ENCODE data around the gene TAF3. TPM values are rescaled to one million over a fixed set of nuclear protein-coding genes. Genes with fewer than 3 reads are reported as not detected.
"Not testable (repeated sequence)": the region's sequence is repeated elsewhere in the genome, so short reads cannot be mapped to it uniquely, and the experiment has no call there.

Gene TAF3
- total and polyA plus RNA-seq, 4 donors: 3.4 to 7.0 (median 5.0) TPM

DNA sequence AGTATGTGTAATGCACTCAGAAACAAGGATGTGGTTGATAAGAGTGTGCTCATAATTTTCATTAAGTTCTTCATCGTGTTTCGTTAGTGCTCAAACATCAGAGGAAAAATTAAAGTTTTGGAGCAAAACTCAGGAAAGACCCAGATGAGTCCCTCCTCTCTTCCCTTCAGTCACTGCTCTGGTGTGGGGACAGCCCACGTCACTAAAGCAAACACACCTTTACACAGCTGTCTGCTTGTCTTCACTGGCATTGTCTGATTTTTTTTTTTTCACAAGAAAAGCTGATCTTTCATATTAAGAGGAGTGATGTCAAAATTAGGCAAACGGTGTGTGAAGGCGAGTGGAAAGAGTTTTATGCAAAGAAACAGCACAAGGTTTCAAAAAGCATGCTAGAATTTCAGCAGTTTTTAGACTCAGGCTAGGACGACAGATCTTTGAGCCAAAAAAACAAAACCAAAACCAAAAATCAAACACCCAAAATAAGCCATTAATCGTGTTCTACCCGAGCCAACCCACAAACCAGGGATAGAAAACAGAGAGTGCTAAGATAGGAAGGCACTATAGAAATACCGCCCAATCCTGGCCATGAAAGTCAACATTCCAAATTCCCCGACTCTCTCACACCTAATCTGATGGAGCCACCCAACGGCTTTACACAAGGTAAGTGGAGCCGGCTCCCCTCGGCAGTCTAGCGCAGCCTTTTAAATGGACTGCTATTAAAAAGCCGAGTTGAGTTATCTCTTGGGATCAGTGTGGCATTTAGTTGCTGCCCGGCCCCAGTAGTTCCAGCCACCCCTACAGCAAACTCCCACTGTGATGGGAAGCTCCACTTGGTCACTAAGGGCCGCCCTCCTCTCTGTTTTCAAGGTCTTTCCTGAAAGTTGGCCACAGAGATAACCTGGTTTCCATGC, 208.3 kb downstream of the TAF3 start:
- H3K4me1 ChIP-seq (ENCODE audit: control insufficient read depth in 5 of 5, insufficient read depth in 5 of 5, low read length in 5 of 5): no peaks in the 10 kb centered on the region
- no peak overlapping the region for H3K4me3 ChIP-seq
- peaks cover 0 to 2% (median 0%) of the 10 kb centered on the region in 4 donors for H3K9me3 ChIP-seq (ENCODE audit: control insufficient read depth in 4 of 4, insufficient read depth in 3 of 4, low read length in 3 of 4)
- DNase-seq (peak in 1 of 3 donors; percentile 43), ATAC-seq (ENCODE audit: insufficient read depth, low FRiP score) (no peak)
- H3K36me3 ChIP-seq (ENCODE audit: control insufficient read depth in 4 of 4, insufficient read depth in 4 of 4, low read length in 4 of 4): no peaks in the 10 kb centered on the region
- TF ChIP-seq, protein P1, sequence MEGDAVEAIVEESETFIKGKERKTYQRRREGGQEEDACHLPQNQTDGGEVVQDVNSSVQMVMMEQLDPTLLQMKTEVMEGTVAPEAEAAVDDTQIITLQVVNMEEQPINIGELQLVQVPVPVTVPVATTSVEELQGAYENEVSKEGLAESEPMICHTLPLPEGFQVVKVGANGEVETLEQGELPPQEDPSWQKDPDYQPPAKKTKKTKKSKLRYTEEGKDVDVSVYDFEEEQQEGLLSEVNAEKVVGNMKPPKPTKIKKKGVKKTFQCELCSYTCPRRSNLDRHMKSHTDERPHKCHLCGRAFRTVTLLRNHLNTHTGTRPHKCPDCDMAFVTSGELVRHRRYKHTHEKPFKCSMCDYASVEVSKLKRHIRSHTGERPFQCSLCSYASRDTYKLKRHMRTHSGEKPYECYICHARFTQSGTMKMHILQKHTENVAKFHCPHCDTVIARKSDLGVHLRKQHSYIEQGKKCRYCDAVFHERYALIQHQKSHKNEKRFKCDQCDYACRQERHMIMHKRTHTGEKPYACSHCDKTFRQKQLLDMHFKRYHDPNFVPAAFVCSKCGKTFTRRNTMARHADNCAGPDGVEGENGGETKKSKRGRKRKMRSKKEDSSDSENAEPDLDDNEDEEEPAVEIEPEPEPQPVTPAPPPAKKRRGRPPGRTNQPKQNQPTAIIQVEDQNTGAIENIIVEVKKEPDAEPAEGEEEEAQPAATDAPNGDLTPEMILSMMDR (IDR thresholded peaks at IDR 0.05; ENCODE audit: control extremely low read depth, extremely low read depth): no peak
- no peak overlapping the region for H3K27ac ChIP-seq (ENCODE audit: low read depth in 1 of 2, low read length in 1 of 2)
- 34 to 53% methylated on average over 17 of the region's 17 CpGs for WGBS, 2 donors
- no peak overlapping the region for H3K9ac ChIP-seq (ENCODE audit: insufficient read depth in 1 of 2, low read length in 2 of 2)
- peaks cover 0 to 23% (median 22%) of the 10 kb centered on the region in 3 donors for H3K27me3 ChIP-seq (ENCODE audit: control insufficient read depth in 3 of 3, insufficient read depth in 3 of 3, low read length in 2 of 3)

DNA sequence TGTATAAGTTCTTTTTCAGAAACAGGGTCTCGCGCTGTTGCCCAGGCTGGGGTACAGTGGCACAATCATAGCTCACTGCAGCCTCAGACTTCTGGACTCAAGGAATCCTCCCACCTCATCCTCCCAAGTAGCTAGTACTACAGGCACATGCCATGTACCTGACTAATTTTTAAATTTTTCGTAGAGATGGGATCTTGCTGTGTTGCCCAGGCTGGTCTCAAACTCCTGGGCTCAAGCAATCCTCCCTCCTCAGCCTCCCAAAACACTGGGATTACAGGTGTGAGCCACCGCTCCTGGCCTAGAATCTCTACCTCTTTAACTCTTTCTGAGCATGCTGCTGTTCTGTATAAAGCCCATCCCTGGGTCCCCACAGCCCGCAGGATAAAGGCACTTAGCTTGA, 212.9 kb downstream of the TAF3 start:
- Histone ChIP-seq H3K4me1 (ENCODE audit: control insufficient read depth in 5 of 5, insufficient read depth in 5 of 5, low read length in 5 of 5) (peaks cover 0 to 18% (median 4%) of the 10 kb centered on the region in 5 donors), H3K27me3 (ENCODE audit: control insufficient read depth in 3 of 3, insufficient read depth in 3 of 3, low read length in 2 of 3) (peaks cover 0 to 61% (median 54%) of the 10 kb centered on the region in 3 donors)
- not testable (repeated sequence) for DNase-seq; H3K4me3 ChIP-seq; H3K27ac ChIP-seq (ENCODE audit: low read depth in 1 of 2, low read length in 1 of 2); H3K36me3 ChIP-seq (ENCODE audit: control insufficient read depth in 4 of 4, insufficient read depth in 4 of 4, low read length in 4 of 4); H3K9me3 ChIP-seq (ENCODE audit: control insufficient read depth in 4 of 4, insufficient read depth in 3 of 4, low read length in 3 of 4); H3K9ac ChIP-seq (ENCODE audit: insufficient read depth in 1 of 2, low read length in 2 of 2); ATAC-seq (ENCODE audit: insufficient read depth, low FRiP score)
- WGBS, 2 donors: 91 to 92% methylated on average over 5 of the region's 5 CpGs

DNA sequence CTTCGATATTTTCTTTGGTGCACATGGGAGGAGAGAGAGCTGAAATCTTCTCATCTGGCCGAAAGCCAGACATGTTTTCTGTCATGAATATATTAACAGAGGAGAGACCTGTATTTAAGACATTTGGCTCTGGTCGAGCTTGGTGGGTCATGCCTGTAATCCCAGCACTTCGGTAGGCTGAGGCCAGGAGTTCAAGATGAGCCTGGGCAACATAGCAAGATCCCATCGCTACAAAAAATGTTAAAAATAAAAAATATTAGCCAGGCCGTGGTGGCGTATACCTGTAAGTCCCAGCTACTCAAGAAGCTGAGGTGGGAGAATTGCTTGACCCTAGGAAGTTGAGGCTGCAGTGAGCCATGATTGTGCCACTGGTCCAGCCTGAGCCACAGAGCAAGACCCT, 214.3 kb downstream of the TAF3 start:
- H3K9ac ChIP-seq (ENCODE audit: insufficient read depth in 1 of 2, low read length in 2 of 2): no peak overlapping the region
- no peak overlapping the region for H3K4me3 ChIP-seq
- 90 to 94% methylated on average over 7 of the region's 7 CpGs for WGBS, 2 donors
- peaks cover 0 to 69% (median 60%) of the 10 kb centered on the region in 3 donors for H3K27me3 ChIP-seq (ENCODE audit: control insufficient read depth in 3 of 3, insufficient read depth in 3 of 3, low read length in 2 of 3)
- ATAC-seq (ENCODE audit: insufficient read depth, low FRiP score) (no peak), DNase-seq (no peak)
- H3K27ac ChIP-seq (ENCODE audit: low read depth in 1 of 2, low read length in 1 of 2): no peak overlapping the region
- H3K4me1 ChIP-seq (ENCODE audit: control insufficient read depth in 5 of 5, insufficient read depth in 5 of 5, low read length in 5 of 5): peaks cover 0 to 18% (median 5%) of the 10 kb centered on the region in 5 donors
- H3K9me3 ChIP-seq (ENCODE audit: control insufficient read depth in 4 of 4, insufficient read depth in 3 of 4, low read length in 3 of 4): no peaks in the 10 kb centered on the region
- TF ChIP-seq, protein P1 (IDR thresholded peaks at IDR 0.05; ENCODE audit: control extremely low read depth, extremely low read depth): no peak
- no peaks in the 10 kb centered on the region for H3K36me3 ChIP-seq (ENCODE audit: control insufficient read depth in 4 of 4, insufficient read depth in 4 of 4, low read length in 4 of 4)

DNA sequence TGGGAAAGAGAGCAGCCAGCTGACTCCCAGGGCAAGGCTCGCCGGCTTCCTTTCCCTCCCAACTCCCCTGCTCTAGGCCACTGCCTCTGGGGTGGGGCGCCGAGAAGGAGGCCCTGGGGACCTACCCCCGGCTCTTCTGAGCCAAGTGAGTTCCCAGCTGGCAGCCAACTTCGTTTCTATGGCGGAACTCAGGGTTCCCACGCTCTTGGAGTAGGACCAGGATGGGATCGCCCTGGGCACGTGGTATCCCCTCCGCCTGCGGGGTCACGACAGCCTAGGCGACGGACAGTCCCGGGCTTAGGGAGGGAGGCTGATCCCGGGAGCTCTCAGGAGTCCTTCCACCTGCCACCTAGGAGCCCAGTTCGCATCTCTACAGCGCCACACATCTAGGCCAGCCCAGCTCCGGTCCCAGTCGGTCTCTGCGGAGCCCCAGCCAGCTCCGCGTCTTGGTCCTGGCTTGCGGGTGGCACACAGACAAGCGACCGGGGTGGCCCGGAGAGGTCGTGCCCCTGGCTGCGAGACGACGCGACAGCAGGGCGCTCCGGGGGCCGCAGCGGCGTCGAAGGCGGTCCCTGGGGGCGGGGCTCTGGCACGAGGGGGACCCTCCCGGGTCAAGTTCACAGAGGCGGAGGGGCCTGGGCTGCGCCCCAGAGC, 215.6 kb downstream of the TAF3 start:
- no peak overlapping the region for H3K27ac ChIP-seq (ENCODE audit: low read depth in 1 of 2, low read length in 1 of 2)
- no peak for ATAC-seq (ENCODE audit: insufficient read depth, low FRiP score)
- 5 to 11% methylated on average over 43 to 45 of the region's 45 CpGs for WGBS, 2 donors

More for the DNA sequence above, 215.6 kb downstream of the TAF3 start:
- TF ChIP-seq, protein P1 (IDR thresholded peaks at IDR 0.05; ENCODE audit: control extremely low read depth, extremely low read depth): no peak
- peaks cover 0 to 18% (median 5%) of the 10 kb centered on the region in 5 donors for H3K4me1 ChIP-seq (ENCODE audit: control insufficient read depth in 5 of 5, insufficient read depth in 5 of 5, low read length in 5 of 5)
- H3K4me3 ChIP-seq: no peak overlapping the region
- H3K36me3 ChIP-seq (ENCODE audit: control insufficient read depth in 4 of 4, insufficient read depth in 4 of 4, low read length in 4 of 4): no peaks in the 10 kb centered on the region
- peak in 1 of 3 donors; percentile 24 for DNase-seq
- no peaks in the 10 kb centered on the region for H3K9me3 ChIP-seq (ENCODE audit: control insufficient read depth in 4 of 4, insufficient read depth in 3 of 4, low read length in 3 of 4)
- H3K9ac ChIP-seq (ENCODE audit: insufficient read depth in 1 of 2, low read length in 2 of 2): no peak overlapping the region
- peaks cover 0 to 83% (median 74%) of the 10 kb centered on the region in 3 donors for H3K27me3 ChIP-seq (ENCODE audit: control insufficient read depth in 3 of 3, insufficient read depth in 3 of 3, low read length in 2 of 3)
